DND-41 (cell line): ENCODE results near the gene SLC25A42.
"Not testable (repeated sequence)": the region's sequence is repeated elsewhere in the genome, so short reads cannot be mapped to it uniquely, and the experiment has no call there.

Experiments
- ATAC-seq: fragments of 200-7000 bp; cut with Tn5 transposase; 3 replicates; pipeline ENCODE4 v1.9.1; 2021; ENCODE audit warnings: low read depth; ENCODE audit not compliant: insufficient read depth
- DNase-seq: peaks from one replicate; pipeline ENCODE4 v3.0.0-alpha.2; 2020
- H2AFZ ChIP-seq: 2 replicates; pipeline ENCODE4 v1.6.0; 2012; ENCODE audit warnings: low read depth, low read length
- H3K27ac ChIP-seq: 2 replicates; pipeline ENCODE4 v1.5.1; 2012; ENCODE audit warnings: low read length, inconsistent platforms
- H3K27me3 ChIP-seq: fragments of 200-600 bp; sonication (generic); 2 replicates; pipeline ENCODE4 v1.6.0; 2012; ENCODE audit warnings: low read length, mild to moderate bottlenecking, inconsistent platforms; ENCODE audit not compliant: insufficient read depth, poor library complexity
- H3K36me3 ChIP-seq: 2 replicates; pipeline ENCODE4 v1.5.1; 2012; ENCODE audit warnings: low read length, inconsistent platforms; ENCODE audit not compliant: insufficient read depth
- H3K4me1 ChIP-seq: 2 replicates; pipeline ENCODE4 v1.5.1; 2012; ENCODE audit warnings: mild to moderate bottlenecking, low read length; ENCODE audit not compliant: insufficient read depth
- H3K4me2 ChIP-seq: 2 replicates; pipeline ENCODE4 v1.6.0; 2012; ENCODE audit warnings: mild to moderate bottlenecking, moderate library complexity, low read length, inconsistent platforms; ENCODE audit not compliant: insufficient read depth
- H3K4me3 ChIP-seq, 2 experiments: fragments of 200-600 bp in 1 of 2; shearing (Covaris generic) in 1 of 2; 2 replicates each; pipeline ENCODE4 v1.5.1; 2012 to 2016; ENCODE audit warnings: inconsistent platforms in 2 of 2, low read length in 2 of 2, mild to moderate bottlenecking in 2 of 2, low read depth in 1 of 2, moderate library complexity in 1 of 2
- H3K79me2 ChIP-seq: 2 replicates; pipeline ENCODE4 v1.6.0; 2012; ENCODE audit warnings: low read length, inconsistent platforms; ENCODE audit not compliant: insufficient read depth
- H3K9ac ChIP-seq: 2 replicates; pipeline ENCODE4 v1.6.0; 2012; ENCODE audit warnings: low read depth, mild to moderate bottlenecking, inconsistent platforms, low read length, moderate library complexity
- H3K9me3 ChIP-seq: 2 replicates; pipeline ENCODE4 v1.5.1; 2012; ENCODE audit warnings: low read length, moderate library complexity, mild to moderate bottlenecking, inconsistent platforms; ENCODE audit not compliant: insufficient read depth, severe bottlenecking
- H4K20me1 ChIP-seq: 2 replicates; pipeline ENCODE4 v1.6.0; 2012; ENCODE audit warnings: low read length; ENCODE audit not compliant: insufficient read depth
- CTCF ChIP-seq: IDR thresholded peaks from 2 replicates; pipeline ENCODE4 v1.5.1; 2012; ENCODE audit warnings: borderline replicate concordance, low read length, moderate library complexity, mild to moderate bottlenecking; ENCODE audit not compliant: poor library complexity, severe bottlenecking; ENCODE audit errors: extremely low read depth
- EZH2 ChIP-seq: IDR thresholded peaks from 3 replicates; pipeline ENCODE4 v1.6.1; 2012; ENCODE audit warnings: borderline replicate concordance, low read depth, mild to moderate bottlenecking, moderate library complexity, low read length, inconsistent platforms; ENCODE audit not compliant: severe bottlenecking

SLC25A42 gene

GRCh38 chr19:19101540-19101939 lies 37.7 kb downstream of the SLC25A42 start:
- no peak overlapping the region for H3K9ac ChIP-seq
- no peaks in the 10 kb centered on the region for H3K9me3 ChIP-seq
- no peak overlapping the region for H3K4me3 ChIP-seq
- peaks cover 15% of the 10 kb centered on the region for H3K36me3 ChIP-seq
- H3K27ac ChIP-seq, result no peak overlapping the region
- no peaks in the 10 kb centered on the region for H3K27me3 ChIP-seq
- DNase-seq, result no peak
- H2AFZ ChIP-seq, result no peak overlapping the region
- H3K4me2 ChIP-seq, result no peak overlapping the region
- ATAC-seq, result no peak
- TF ChIP-seq EZH2, result no peak
- no peak for TF ChIP-seq CTCF
- peaks cover 3% of the 10 kb centered on the region; the same call in 1 of the 2 replicates for H4K20me1 ChIP-seq
- no peaks in the 10 kb centered on the region for H3K79me2 ChIP-seq
- H3K4me1 ChIP-seq, result no peaks in the 10 kb centered on the region

- not testable (repeated sequence) for H3K27me3 ChIP-seq, H3K4me3 ChIP-seq, H3K9ac ChIP-seq, H3K36me3 ChIP-seq, H3K9me3 ChIP-seq, H4K20me1 ChIP-seq, ATAC-seq, H3K4me1 ChIP-seq, H3K4me2 ChIP-seq, H2AFZ ChIP-seq, H3K79me2 ChIP-seq, H3K27ac ChIP-seq, DNase-seq
These were observed 38.8 kb downstream of the SLC25A42 start for GRCh38 chr19:19102566-19102965.

GRCh38 chr19:19103167-19103566 lies 39.4 kb downstream of the SLC25A42 start:
- Histone ChIP-seq H3K4me2 (no peak overlapping the region), H3K4me1 (no peaks in the 10 kb centered on the region), H3K36me3 (peaks cover 11% of the 10 kb centered on the region; the same call in 1 of the 2 replicates), H3K4me3 (no peak overlapping the region), H3K9me3 (no peaks in the 10 kb centered on the region), H3K27ac (no peak overlapping the region), H3K79me2 (no peaks in the 10 kb centered on the region), H3K9ac (no peak overlapping the region), H3K27me3 (no peaks in the 10 kb centered on the region), H2AFZ (no peak overlapping the region), H4K20me1 (peaks cover 3% of the 10 kb centered on the region; the same call in 1 of the 2 replicates)
- no peak for DNase-seq
- ATAC-seq, result no peak
- TF ChIP-seq CTCF (no peak), EZH2 (no peak)

GRCh38 chr19:19105365-19106055 lies 41.7 kb downstream of the SLC25A42 start:
- no peak overlapping the region for H3K4me3 ChIP-seq
- H3K27me3 ChIP-seq, result no peaks in the 10 kb centered on the region
- peaks cover 3% of the 10 kb centered on the region; the same call in 1 of the 2 replicates for H4K20me1 ChIP-seq
- peaks cover 11% of the 10 kb centered on the region; the same call in 1 of the 2 replicates for H3K36me3 ChIP-seq
- no peaks in the 10 kb centered on the region for H3K9me3 ChIP-seq
- TF ChIP-seq EZH2, result no peak
- no peak for TF ChIP-seq CTCF
- ATAC-seq (no peak), DNase-seq (no peak)
- H3K79me2 ChIP-seq, result no peaks in the 10 kb centered on the region
- H3K4me2 ChIP-seq, result no peak overlapping the region
- no peaks in the 10 kb centered on the region for H3K4me1 ChIP-seq
- no peak overlapping the region for H3K9ac ChIP-seq
- no peak overlapping the region for H3K27ac ChIP-seq
- no peak overlapping the region for H2AFZ ChIP-seq
